Neural cell (in vitro differentiated cells): ENCODE data around the gene PGAP2. TPM values are rescaled to one million over a fixed set of nuclear protein-coding genes. Genes with fewer than 3 reads are reported as not detected.

Experiments
- H2AFZ ChIP-seq: fragments of 200-600, 300-800 bp; sonication (generic), shearing (Covaris generic); 2 replicates; pipeline ENCODE4 v1.6.0; 2014; ENCODE audit warnings: low read depth, mild to moderate bottlenecking, antibody characterized with exemption, low read length, moderate library complexity
- H3F3A ChIP-seq: fragments of 200-600 bp; shearing (Covaris generic); 2 replicates; pipeline ENCODE4 v1.6.1; 2016; ENCODE audit warnings: mild to moderate bottlenecking, moderate library complexity, mixed read lengths, antibody characterized with exemption, low read length; ENCODE audit not compliant: insufficient read depth, poor library complexity, severe bottlenecking
- H3K27ac ChIP-seq: fragments of 200-600, 300-800 bp; sonication (generic), shearing (Covaris generic); 2 replicates; pipeline ENCODE4 v1.5.1; 2014; ENCODE audit warnings: mild to moderate bottlenecking, low read length, moderate library complexity
- H3K27me3 ChIP-seq: fragments of 300-800, 200-600 bp; sonication (generic), shearing (Covaris generic); 2 replicates; pipeline ENCODE4 v1.6.0; 2014; ENCODE audit warnings: mild to moderate bottlenecking, low read depth, low read length, moderate library complexity; ENCODE audit not compliant: insufficient read depth
- H3K36me3 ChIP-seq: fragments of 300-800, 200-600 bp; sonication (generic), shearing (Covaris generic); 2 replicates; pipeline ENCODE4 v1.5.1; 2014; ENCODE audit warnings: mild to moderate bottlenecking, antibody characterized with exemption, low read length, moderate library complexity; ENCODE audit not compliant: insufficient read depth
- H3K4me2 ChIP-seq: fragments of 300-800, 200-600 bp; sonication (generic), shearing (Covaris generic); 2 replicates; pipeline ENCODE4 v1.6.0; 2014; ENCODE audit warnings: mild to moderate bottlenecking, low read length
- H3K4me3 ChIP-seq: fragments of 300-800, 200-600 bp; sonication (generic), shearing (Covaris generic); 2 replicates; pipeline ENCODE4 v1.5.1; 2014; ENCODE audit warnings: mild to moderate bottlenecking, low read length, moderate library complexity
- H3K79me2 ChIP-seq: fragments of 200-600 bp; shearing (Covaris generic); replicated peaks from 2 replicates; pipeline ENCODE4 v1.6.0; 2014; ENCODE audit warnings: mild to moderate bottlenecking, low read length, moderate library complexity; ENCODE audit not compliant: insufficient read depth
- H3K9ac ChIP-seq: fragments of 300-800, 200-600 bp; sonication (generic), shearing (Covaris generic); 2 replicates; pipeline ENCODE4 v1.6.1; 2016; ENCODE audit warnings: mild to moderate bottlenecking, low read length, mixed read lengths
- H3K9me2 ChIP-seq: fragments of 200-600 bp; shearing (Covaris generic); 2 replicates; pipeline ENCODE4 v1.6.1; 2016; ENCODE audit warnings: mild to moderate bottlenecking, low read length, mixed read lengths; ENCODE audit not compliant: insufficient read depth
- H3K9me3 ChIP-seq: fragments of 200-600, 300-800 bp; sonication (generic), shearing (Covaris generic); 2 replicates; pipeline ENCODE4 v1.6.1; 2016; ENCODE audit warnings: mild to moderate bottlenecking, mixed run types, low read length, moderate library complexity, mixed read lengths
- H4K20me1 ChIP-seq: fragments of 200-600 bp; shearing (Covaris generic); 2 replicates; pipeline ENCODE4 v1.6.1; 2016; ENCODE audit warnings: mild to moderate bottlenecking, mixed run types; ENCODE audit not compliant: insufficient read depth
- EP300 ChIP-seq: fragments of 450-650 bp; conservative IDR thresholded peaks from 2 replicates; pipeline ENCODE4 v1.6.1; 2014; ENCODE audit warnings: antibody characterized with exemption, mild to moderate bottlenecking, moderate library complexity; ENCODE audit not compliant: poor library complexity, severe bottlenecking
- EZH2 ChIP-seq: fragments of 200-600, 300-800 bp; shearing (Covaris generic), sonication (generic); IDR thresholded peaks from 2 replicates; pipeline ENCODE4 v1.6.1; 2014; ENCODE audit warnings: antibody characterized with exemption, low read length, borderline replicate concordance, mild to moderate bottlenecking; ENCODE audit not compliant: insufficient read depth, poor library complexity, severe bottlenecking
- MXI1 ChIP-seq: fragments of 450-650 bp; conservative IDR thresholded peaks from 2 replicates; pipeline ENCODE4 v1.6.1; 2014; ENCODE audit warnings: antibody characterized with exemption, mild to moderate bottlenecking; ENCODE audit not compliant: poor library complexity, severe bottlenecking
- POLR2AphosphoS5 ChIP-seq: IDR thresholded peaks from 2 replicates; pipeline ENCODE4 v1.6.1; 2012
- RAD21 ChIP-seq: fragments of 450-650 bp; conservative IDR thresholded peaks from 2 replicates; pipeline ENCODE4 v1.6.1; 2014; ENCODE audit warnings: antibody characterized with exemption, mild to moderate bottlenecking, moderate library complexity
- SMC3 ChIP-seq: fragments of 450-650 bp; conservative IDR thresholded peaks from 2 replicates; pipeline ENCODE4 v1.6.1; 2014; ENCODE audit warnings: antibody characterized with exemption, mild to moderate bottlenecking, moderate library complexity; ENCODE audit not compliant: poor library complexity
- TAF1 ChIP-seq: IDR thresholded peaks from 2 replicates; pipeline ENCODE4 v1.6.1; 2012; ENCODE audit warnings: low read depth
- polyA plus RNA-seq: library from polyadenylated mRNA; depleted of rRNA; stranded (reverse); fragments of >200 nt; gene quantifications from 2 replicates; pipeline ENCODE4 v1.2.3, GENCODE V29; 2014
- TF ChIP-seq, protein P1 (sequence below): fragments of 450-650 bp; IDR thresholded peaks from 2 replicates; pipeline ENCODE4 v1.5.1; 2014; ENCODE audit warnings: antibody characterized with exemption, mild to moderate bottlenecking, moderate library complexity; ENCODE audit not compliant: poor library complexity, severe bottlenecking
- TF ChIP-seq, protein P2 (sequence below): IDR thresholded peaks from 2 replicates; pipeline ENCODE4 v1.6.1; 2012; ENCODE audit warnings: borderline replicate concordance

Gene PGAP2
- polyA plus RNA-seq, 1 donor from 2014 or later, result 30.1 TPM

DNA sequence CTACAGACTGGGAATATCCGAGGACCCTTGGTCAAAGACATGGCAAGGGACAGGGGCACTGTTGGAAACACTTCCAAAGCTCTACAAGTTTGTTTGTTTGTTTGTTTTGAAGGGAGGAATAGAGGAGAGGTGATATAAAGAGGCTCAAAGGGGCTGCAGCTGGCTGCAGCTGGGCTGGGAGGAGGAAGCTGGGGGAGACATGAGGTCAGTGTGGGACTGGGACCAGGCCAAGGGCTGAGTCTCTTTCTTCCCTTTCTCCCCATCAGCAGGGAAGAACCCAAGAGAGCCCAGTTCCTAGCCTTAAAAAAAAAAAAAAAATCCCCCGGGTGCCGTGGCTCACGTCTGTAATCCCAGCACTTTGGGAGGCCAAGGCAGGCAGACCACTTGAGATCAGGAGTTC, 27.4 kb downstream of the PGAP2 start:
- no peak overlapping the region for H2AFZ ChIP-seq
- TF ChIP-seq, protein P1, sequence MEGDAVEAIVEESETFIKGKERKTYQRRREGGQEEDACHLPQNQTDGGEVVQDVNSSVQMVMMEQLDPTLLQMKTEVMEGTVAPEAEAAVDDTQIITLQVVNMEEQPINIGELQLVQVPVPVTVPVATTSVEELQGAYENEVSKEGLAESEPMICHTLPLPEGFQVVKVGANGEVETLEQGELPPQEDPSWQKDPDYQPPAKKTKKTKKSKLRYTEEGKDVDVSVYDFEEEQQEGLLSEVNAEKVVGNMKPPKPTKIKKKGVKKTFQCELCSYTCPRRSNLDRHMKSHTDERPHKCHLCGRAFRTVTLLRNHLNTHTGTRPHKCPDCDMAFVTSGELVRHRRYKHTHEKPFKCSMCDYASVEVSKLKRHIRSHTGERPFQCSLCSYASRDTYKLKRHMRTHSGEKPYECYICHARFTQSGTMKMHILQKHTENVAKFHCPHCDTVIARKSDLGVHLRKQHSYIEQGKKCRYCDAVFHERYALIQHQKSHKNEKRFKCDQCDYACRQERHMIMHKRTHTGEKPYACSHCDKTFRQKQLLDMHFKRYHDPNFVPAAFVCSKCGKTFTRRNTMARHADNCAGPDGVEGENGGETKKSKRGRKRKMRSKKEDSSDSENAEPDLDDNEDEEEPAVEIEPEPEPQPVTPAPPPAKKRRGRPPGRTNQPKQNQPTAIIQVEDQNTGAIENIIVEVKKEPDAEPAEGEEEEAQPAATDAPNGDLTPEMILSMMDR, result no peak
- no peak for TF ChIP-seq SMC3
- no peak for TF ChIP-seq TAF1
- no peak for TF ChIP-seq EZH2
- no peak for TF ChIP-seq RAD21
- H3K4me3 ChIP-seq, result no peak overlapping the region
- H3K27ac ChIP-seq, result no peak overlapping the region
- no peak overlapping the region for H3K4me2 ChIP-seq
- H3K9me2 ChIP-seq, result no peaks in the 10 kb centered on the region
- no peaks in the 10 kb centered on the region for H3K79me2 ChIP-seq
- H3K36me3 ChIP-seq, result no peaks in the 10 kb centered on the region
- H4K20me1 ChIP-seq, result no peaks in the 10 kb centered on the region
- H3K9ac ChIP-seq, result no peak overlapping the region
- no peaks in the 10 kb centered on the region for H3K9me3 ChIP-seq
- H3F3A ChIP-seq, result no peaks in the 10 kb centered on the region
- no peaks in the 10 kb centered on the region for H3K27me3 ChIP-seq

DNA sequence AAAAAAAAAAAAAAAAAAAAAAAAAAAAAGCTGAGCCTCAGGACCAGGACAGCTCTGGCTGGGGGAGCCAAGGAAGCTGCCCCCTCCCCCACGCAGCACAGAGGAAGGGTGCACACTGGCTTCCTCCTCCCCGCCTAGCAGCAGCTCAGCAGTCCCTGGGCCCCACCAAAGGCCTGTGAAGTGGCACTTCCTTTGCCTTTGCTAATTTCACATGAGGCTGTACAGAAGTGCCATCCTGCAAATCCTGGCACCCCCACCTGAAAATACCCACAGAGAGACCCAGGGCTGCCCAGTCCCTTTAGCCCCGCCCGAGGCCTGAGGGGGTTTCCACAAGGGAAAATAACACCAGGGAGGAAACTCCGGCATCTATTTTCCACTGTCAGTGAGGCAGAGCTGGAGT, 28.5 kb downstream of the PGAP2 start:
- Histone ChIP-seq H3K36me3 (no peaks in the 10 kb centered on the region), H3K9ac (no peak overlapping the region), H3K9me2 (no peaks in the 10 kb centered on the region), H2AFZ (no peak overlapping the region), H3K27me3 (no peaks in the 10 kb centered on the region), H3K9me3 (no peaks in the 10 kb centered on the region), H3K79me2 (no peaks in the 10 kb centered on the region), H3K4me3 (no peak overlapping the region), H3F3A (no peaks in the 10 kb centered on the region), H3K4me2 (no peak overlapping the region), H4K20me1 (no peaks in the 10 kb centered on the region), H3K27ac (no peak overlapping the region)
- TF ChIP-seq SMC3, result no peak

DNA sequence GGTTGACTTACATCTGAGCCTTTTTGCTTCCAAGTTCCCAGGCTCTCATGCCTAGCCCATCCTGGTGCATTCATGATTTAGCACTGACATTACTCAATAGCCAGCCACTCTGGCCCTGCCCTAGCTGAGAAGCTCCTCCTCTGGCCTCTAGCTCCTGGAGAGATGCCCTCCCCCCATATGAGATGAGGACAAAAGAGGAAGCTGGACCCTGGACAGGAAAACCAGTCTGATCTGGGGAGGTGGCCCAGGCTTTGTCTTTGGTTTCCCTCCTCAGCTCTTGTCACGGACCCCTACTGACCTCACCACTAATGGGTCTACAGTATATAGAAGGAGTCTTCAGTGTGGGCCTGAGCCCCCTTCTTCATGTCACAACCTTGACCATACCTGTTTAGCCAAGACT, 29.4 kb downstream of the PGAP2 start:
- Histone ChIP-seq H3K9ac (no peak overlapping the region), H3K79me2 (no peaks in the 10 kb centered on the region), H2AFZ (no peak overlapping the region), H3K27ac (no peak overlapping the region), H3K9me2 (no peaks in the 10 kb centered on the region), H3K27me3 (no peaks in the 10 kb centered on the region), H4K20me1 (no peaks in the 10 kb centered on the region), H3F3A (no peaks in the 10 kb centered on the region), H3K4me2 (no peak overlapping the region), H3K36me3 (no peaks in the 10 kb centered on the region), H3K4me3 (no peak overlapping the region), H3K9me3 (no peaks in the 10 kb centered on the region)
- TF ChIP-seq EP300 (no peak), EZH2 (no peak), POLR2AphosphoS5 (no peak), SMC3 (no peak), RAD21 (no peak), TAF1 (no peak), MXI1 (no peak)
- TF ChIP-seq, protein P2, sequence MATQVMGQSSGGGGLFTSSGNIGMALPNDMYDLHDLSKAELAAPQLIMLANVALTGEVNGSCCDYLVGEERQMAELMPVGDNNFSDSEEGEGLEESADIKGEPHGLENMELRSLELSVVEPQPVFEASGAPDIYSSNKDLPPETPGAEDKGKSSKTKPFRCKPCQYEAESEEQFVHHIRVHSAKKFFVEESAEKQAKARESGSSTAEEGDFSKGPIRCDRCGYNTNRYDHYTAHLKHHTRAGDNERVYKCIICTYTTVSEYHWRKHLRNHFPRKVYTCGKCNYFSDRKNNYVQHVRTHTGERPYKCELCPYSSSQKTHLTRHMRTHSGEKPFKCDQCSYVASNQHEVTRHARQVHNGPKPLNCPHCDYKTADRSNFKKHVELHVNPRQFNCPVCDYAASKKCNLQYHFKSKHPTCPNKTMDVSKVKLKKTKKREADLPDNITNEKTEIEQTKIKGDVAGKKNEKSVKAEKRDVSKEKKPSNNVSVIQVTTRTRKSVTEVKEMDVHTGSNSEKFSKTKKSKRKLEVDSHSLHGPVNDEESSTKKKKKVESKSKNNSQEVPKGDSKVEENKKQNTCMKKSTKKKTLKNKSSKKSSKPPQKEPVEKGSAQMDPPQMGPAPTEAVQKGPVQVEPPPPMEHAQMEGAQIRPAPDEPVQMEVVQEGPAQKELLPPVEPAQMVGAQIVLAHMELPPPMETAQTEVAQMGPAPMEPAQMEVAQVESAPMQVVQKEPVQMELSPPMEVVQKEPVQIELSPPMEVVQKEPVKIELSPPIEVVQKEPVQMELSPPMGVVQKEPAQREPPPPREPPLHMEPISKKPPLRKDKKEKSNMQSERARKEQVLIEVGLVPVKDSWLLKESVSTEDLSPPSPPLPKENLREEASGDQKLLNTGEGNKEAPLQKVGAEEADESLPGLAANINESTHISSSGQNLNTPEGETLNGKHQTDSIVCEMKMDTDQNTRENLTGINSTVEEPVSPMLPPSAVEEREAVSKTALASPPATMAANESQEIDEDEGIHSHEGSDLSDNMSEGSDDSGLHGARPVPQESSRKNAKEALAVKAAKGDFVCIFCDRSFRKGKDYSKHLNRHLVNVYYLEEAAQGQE, result no peak
- TF ChIP-seq, protein P1, result no peak
